ENCODE data around the gene DCBLD1. TPM values are rescaled to one million over a fixed set of nuclear protein-coding genes. Genes with fewer than 3 reads are reported as not detected.
A peak's percentile ranks its signal among the peaks of the same experiment; 100 is the strongest.

The DCBLD1 gene
- total and polyA plus RNA-seq, 2 experiments from 2014 or later = 25.1 to 38.4 TPM

DNA sequence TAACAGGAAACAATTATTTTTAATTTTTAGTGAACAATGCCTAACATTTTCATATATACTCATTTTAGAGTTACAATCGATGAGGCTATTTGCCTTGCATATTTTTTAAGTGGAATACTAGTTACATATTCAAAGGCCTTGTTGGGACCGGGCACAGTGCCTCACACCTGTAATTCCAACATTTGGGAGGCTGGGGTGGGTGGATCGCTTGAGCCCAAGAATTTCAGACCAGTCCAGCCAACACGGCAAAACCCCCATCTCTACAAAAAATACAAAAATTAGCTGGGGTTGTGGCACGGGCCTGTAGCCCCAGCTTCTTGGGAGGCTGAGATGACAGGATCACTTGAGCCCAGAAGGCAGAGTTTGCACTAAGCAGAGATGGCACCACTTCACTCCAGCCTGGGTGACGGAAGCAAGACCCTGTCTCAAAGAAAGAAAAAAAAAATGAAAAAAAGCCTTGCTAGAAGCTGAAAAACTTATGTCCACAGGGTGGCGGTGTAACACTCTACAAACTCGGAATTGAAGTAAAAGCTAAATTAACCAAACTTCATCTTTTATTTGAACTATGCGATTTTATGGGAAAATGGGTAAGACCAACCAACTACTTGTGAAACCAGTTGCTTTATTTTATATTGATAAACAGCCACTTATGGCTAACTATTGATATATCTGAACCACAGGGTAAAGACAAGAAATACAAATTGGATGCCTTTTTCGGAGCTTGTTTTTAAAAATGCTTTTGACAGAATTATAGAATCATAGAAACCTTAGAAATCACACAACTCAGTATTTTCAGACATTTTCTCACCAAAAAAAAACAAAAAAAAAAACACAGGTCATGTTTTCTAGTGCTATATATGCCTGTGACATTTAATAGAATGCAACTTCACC is 32.7 kb upstream of the DCBLD1 start:
- Histone ChIP-seq H3K4me2 (ENCODE audit: unreplicated experiment) (peak overlapping the region; percentile 91), H3K27ac (peak overlapping the region; percentile 91), H3K9me2 (ENCODE audit: insufficient read depth) (no peaks in the 10 kb centered on the region; the same call in 1 of the 2 replicates), H3F3A (ENCODE audit: insufficient read depth) (peaks cover 38% of the 10 kb centered on the region), H3K4me3 (peak overlapping the region; percentile 36), H2AFZ (peak overlapping the region; percentile 78), H3K27me3 (replicated peaks; ENCODE audit: insufficient read depth) (no peaks in the 10 kb centered on the region), H3K9me3 (ENCODE audit: low read depth) (no peaks in the 10 kb centered on the region), H4K20me1 (ENCODE audit: insufficient read depth) (no peaks in the 10 kb centered on the region), H3K36me3 (ENCODE audit: low read depth) (no peaks in the 10 kb centered on the region), H3K9ac (peak overlapping the region; percentile 69), H3K4me1 (ENCODE audit: insufficient read depth) (peaks cover 63% of the 10 kb centered on the region), H3K79me2 (ENCODE audit: insufficient read depth) (no peaks in the 10 kb centered on the region)
- TF ChIP-seq EZH2 (IDR thresholded peaks at IDR 0.05; ENCODE audit: insufficient read depth, poor library complexity, severe bottlenecking) = no peak
- no peak for TF ChIP-seq EZH2phosphoT487 (IDR thresholded peaks at IDR 0.05; ENCODE audit: insufficient read depth, low read depth)
- DNase-seq = peak; percentile 82
- in situ Hi-C loops (cut with MboI) = loop anchor here (10.0 kb wide), 1 partner anchor 105 kb away; no protein-coding TSS in a partner anchor
- 28 to 29% methylated on average over 10 of the region's 10 CpGs for WGBS, 2 experiments (ENCODE audit: low coverage in 1 of 2, low lambda C conversion rate in 2 of 2, missing lambda C conversion rate in 2 of 2)

DNA sequence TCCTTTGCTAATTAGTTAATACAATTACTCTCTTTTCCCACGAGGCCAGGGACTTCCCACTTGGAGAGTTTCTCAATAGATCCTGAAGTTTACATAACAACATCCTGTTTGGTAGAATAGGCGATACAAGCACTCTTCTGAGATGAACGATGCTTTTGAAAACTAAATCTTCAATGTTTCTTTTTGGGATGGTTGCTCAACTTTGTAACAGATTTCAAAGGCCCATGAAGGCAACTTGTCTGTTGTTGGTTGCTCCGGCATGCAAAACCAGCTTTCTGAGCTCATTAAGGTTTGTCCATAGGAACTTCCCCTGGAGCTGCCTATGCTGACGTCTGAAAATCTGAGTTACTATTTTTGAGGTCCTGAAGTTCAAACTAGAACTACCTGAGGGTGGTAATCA is 30.8 kb upstream of the DCBLD1 start:
- Histone ChIP-seq H2AFZ (peak overlapping the region; percentile 78), H3F3A (ENCODE audit: insufficient read depth) (peaks cover 36% of the 10 kb centered on the region), H4K20me1 (ENCODE audit: insufficient read depth) (no peaks in the 10 kb centered on the region), H3K9ac (no peak overlapping the region), H3K4me3 (no peak overlapping the region), H3K9me2 (ENCODE audit: insufficient read depth) (no peaks in the 10 kb centered on the region; the same call in 1 of the 2 replicates), H3K9me3 (ENCODE audit: low read depth) (no peaks in the 10 kb centered on the region), H3K4me2 (ENCODE audit: unreplicated experiment) (no peak overlapping the region), H3K36me3 (ENCODE audit: low read depth) (no peaks in the 10 kb centered on the region), H3K27me3 (replicated peaks; ENCODE audit: insufficient read depth) (no peaks in the 10 kb centered on the region), H3K27ac (no peak overlapping the region), H3K79me2 (ENCODE audit: insufficient read depth) (no peaks in the 10 kb centered on the region), H3K4me1 (ENCODE audit: insufficient read depth) (peaks cover 51% of the 10 kb centered on the region)
- TF ChIP-seq EZH2 (IDR thresholded peaks at IDR 0.05; ENCODE audit: insufficient read depth, poor library complexity, severe bottlenecking) = no peak
- TF ChIP-seq EZH2phosphoT487 (IDR thresholded peaks at IDR 0.05; ENCODE audit: insufficient read depth, low read depth) = no peak
- 51% methylated on average over 5 of the region's 5 CpGs for WGBS, 2 experiments (ENCODE audit: low coverage in 1 of 2, low lambda C conversion rate in 2 of 2, missing lambda C conversion rate in 2 of 2)
- peak; percentile 14 for DNase-seq
- in situ Hi-C loops (cut with MboI) = loop anchor here (10.0 kb wide), 1 partner anchor 103 kb away; no protein-coding TSS in a partner anchor

DNA sequence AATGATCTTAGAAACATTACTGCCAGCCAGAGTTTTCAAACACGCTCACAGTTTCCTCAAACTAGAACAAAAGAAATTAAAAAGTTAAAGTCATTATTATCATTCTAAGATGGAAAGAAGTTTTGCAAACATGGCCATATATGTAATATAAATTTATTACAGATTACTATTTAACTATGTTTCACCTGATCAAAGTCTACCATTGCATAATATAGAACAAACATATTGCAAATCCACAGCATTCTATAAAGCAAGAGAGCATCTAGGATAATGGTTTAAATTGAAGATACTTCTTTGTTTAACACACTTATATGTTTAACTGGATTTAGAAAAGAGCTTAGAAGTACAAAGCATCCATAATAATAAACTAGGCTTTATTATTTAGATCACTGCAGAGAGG is 26.2 kb upstream of the DCBLD1 start:
- H2AFZ ChIP-seq = 0 out of 2 replicates have a peak overlapping the region, but pooled peaks have one; percentile 35
- H3K27me3 ChIP-seq (replicated peaks; ENCODE audit: insufficient read depth) = no peaks in the 10 kb centered on the region
- DNase-seq = no peak
- H3K36me3 ChIP-seq (ENCODE audit: low read depth) = no peaks in the 10 kb centered on the region
- no peak overlapping the region for H3K27ac ChIP-seq
- in situ Hi-C loops (cut with MboI) = loop anchor here (10.0 kb wide), 1 partner anchor 99 kb away; no protein-coding TSS in a partner anchor
- no peaks in the 10 kb centered on the region for H3K79me2 ChIP-seq (ENCODE audit: insufficient read depth)
- no peak overlapping the region for H3K4me3 ChIP-seq
- TF ChIP-seq EZH2phosphoT487 (IDR thresholded peaks at IDR 0.05; ENCODE audit: insufficient read depth, low read depth) (no peak), EZH2 (IDR thresholded peaks at IDR 0.05; ENCODE audit: insufficient read depth, poor library complexity, severe bottlenecking) (no peak)
- no peaks in the 10 kb centered on the region for H4K20me1 ChIP-seq (ENCODE audit: insufficient read depth)
- no peaks in the 10 kb centered on the region for H3K9me3 ChIP-seq (ENCODE audit: low read depth)
- H3K4me2 ChIP-seq (ENCODE audit: unreplicated experiment) = no peak overlapping the region
- WGBS, 2 experiments (ENCODE audit: low coverage in 1 of 2, low lambda C conversion rate in 2 of 2, missing lambda C conversion rate in 2 of 2) = 88 to 95% methylated on average over 1 of the region's 1 CpG
- no peak overlapping the region for H3K9ac ChIP-seq
- no peaks in the 10 kb centered on the region; the same call in 1 of the 2 replicates for H3K9me2 ChIP-seq (ENCODE audit: insufficient read depth)
- no peaks in the 10 kb centered on the region for H3F3A ChIP-seq (ENCODE audit: insufficient read depth)
- H3K4me1 ChIP-seq (ENCODE audit: insufficient read depth) = peaks cover 5% of the 10 kb centered on the region

DNA sequence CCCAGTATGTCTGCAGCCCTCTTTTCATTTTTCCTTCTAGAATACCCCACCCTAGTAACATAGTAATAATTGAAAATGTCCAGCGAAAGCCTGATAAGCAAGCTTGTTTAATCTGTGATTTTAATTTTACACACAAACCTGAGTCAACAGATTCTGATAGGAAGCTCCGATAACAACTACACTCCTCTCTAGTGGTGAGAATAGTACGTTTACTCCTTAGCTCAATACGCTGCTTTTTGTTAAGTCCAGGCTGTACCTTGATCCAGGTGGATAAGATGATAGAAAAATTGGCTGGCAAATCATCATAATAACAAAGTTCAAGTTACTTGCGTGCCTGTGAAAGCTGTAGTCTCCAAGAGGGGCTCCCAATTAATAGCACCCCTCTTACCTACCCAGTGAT is 25.5 kb upstream of the DCBLD1 start:
- no peaks in the 10 kb centered on the region for H4K20me1 ChIP-seq (ENCODE audit: insufficient read depth)
- 93 to 94% methylated on average over 5 of the region's 5 CpGs for WGBS, 2 experiments (ENCODE audit: low coverage in 1 of 2, low lambda C conversion rate in 2 of 2, missing lambda C conversion rate in 2 of 2)
- no peaks in the 10 kb centered on the region for H3K4me1 ChIP-seq (ENCODE audit: insufficient read depth)
- no peak overlapping the region for H3K4me3 ChIP-seq
- no peaks in the 10 kb centered on the region; the same call in 1 of the 2 replicates for H3K9me2 ChIP-seq (ENCODE audit: insufficient read depth)
- TF ChIP-seq EZH2phosphoT487 (IDR thresholded peaks at IDR 0.05; ENCODE audit: insufficient read depth, low read depth) = no peak
- no peak for TF ChIP-seq EZH2 (IDR thresholded peaks at IDR 0.05; ENCODE audit: insufficient read depth, poor library complexity, severe bottlenecking)
- in situ Hi-C loops (cut with MboI) = loop anchor here (10.0 kb wide), 1 partner anchor 98 kb away; no protein-coding TSS in a partner anchor
- no peak overlapping the region for H2AFZ ChIP-seq
- H3K4me2 ChIP-seq (ENCODE audit: unreplicated experiment) = no peak overlapping the region
- H3F3A ChIP-seq (ENCODE audit: insufficient read depth) = no peaks in the 10 kb centered on the region
- H3K27me3 ChIP-seq (replicated peaks; ENCODE audit: insufficient read depth) = no peaks in the 10 kb centered on the region
- H3K36me3 ChIP-seq (ENCODE audit: low read depth) = no peaks in the 10 kb centered on the region
- H3K9me3 ChIP-seq (ENCODE audit: low read depth) = no peaks in the 10 kb centered on the region
- H3K79me2 ChIP-seq (ENCODE audit: insufficient read depth) = no peaks in the 10 kb centered on the region
- H3K27ac ChIP-seq = no peak overlapping the region
- DNase-seq = no peak
- no peak overlapping the region for H3K9ac ChIP-seq

All from GM23248 (cell line).